H1 (cell line): ENCODE data around the gene BACE1. TPM values are rescaled to one million over a fixed set of nuclear protein-coding genes. Genes with fewer than 3 reads are reported as not detected.

Source experiments
- CTCF ChIA-PET: fragments of 300-600 bp; sonication (Branson Sonifier 250); formaldehyde crosslinking; loops from one replicate; lab custom pipeline; 2021; ENCODE audit not compliant: partially characterized antibody; lab: Charles Lee
- POLR2A ChIA-PET: fragments of 300-600 bp; sonication (Branson Sonifier 250); formaldehyde crosslinking; loops from one replicate; lab custom pipeline; 2021; ENCODE audit warnings: inconsistent platforms; ENCODE audit not compliant: partially characterized antibody; lab: Charles Lee
- DNase-seq, 2 experiments: peaks; one replicate each; pipeline versions ENCODE4 v3.0.0 to v3.0.0-alpha.2; 2010 to 2022; ENCODE audit warnings: low spot score in 2 of 2, low read depth in 1 of 2, mixed read lengths in 1 of 2
- FAIRE-seq: peaks from 2 replicates; lab custom pipeline; 2011; peaks lifted over from hg19 to GRCh38; lab: Jason Lieb, UNC
- H2AFZ ChIP-seq: 2 replicates; pipeline ENCODE4 v1.8.1; 2012; ENCODE audit warnings: low read length, inconsistent platforms
- H2AK5ac ChIP-seq: 2 replicates; pipeline ENCODE4 v1.6.1; 2013; ENCODE audit warnings: low read depth, low read length
- H2BK120ac ChIP-seq: replicated peaks from 2 replicates; pipeline ENCODE3; 2013; ENCODE audit warnings: low read depth, low read length, inconsistent platforms
- H2BK12ac ChIP-seq: 2 replicates; pipeline ENCODE4 v1.6.1; 2013; ENCODE audit warnings: low read depth, low read length
- H2BK15ac ChIP-seq: 2 replicates; pipeline ENCODE4 v1.6.1; 2013; ENCODE audit warnings: low read length
- H2BK20ac ChIP-seq: 2 replicates; pipeline ENCODE4 v1.6.1; 2013; ENCODE audit warnings: low read length
- H2BK5ac ChIP-seq: 2 replicates; pipeline ENCODE4 v1.6.1; 2013; ENCODE audit warnings: low read depth, low read length
- H3K14ac ChIP-seq: 2 replicates; pipeline ENCODE4 v1.6.1; 2013; ENCODE audit warnings: inconsistent platforms; ENCODE audit not compliant: insufficient read length
- H3K18ac ChIP-seq: 2 replicates; pipeline ENCODE4 v1.6.1; 2013; ENCODE audit warnings: low read length; ENCODE audit errors: extremely low read depth
- H3K23ac ChIP-seq: 2 replicates; pipeline ENCODE4 v1.6.1; 2013; ENCODE audit warnings: inconsistent platforms; ENCODE audit not compliant: insufficient read length
- H3K23me2 ChIP-seq: 2 replicates; pipeline ENCODE4 v1.6.1; 2013; ENCODE audit warnings: low read depth, low read length
- H3K27ac ChIP-seq: 2 replicates; pipeline ENCODE4 v1.6.1; 2011; ENCODE audit warnings: low read depth, low read length, inconsistent platforms
- H3K27me3 ChIP-seq, 4 experiments: replicated peaks in 1 of 4; 1 replicate in 1 of 4; 2 replicates in 3 of 4; pipeline versions ENCODE4 v1.6.1 to v1.8.1; 2011 to 2013; ENCODE audit warnings: low read length in 3 of 4, mild to moderate bottlenecking in 3 of 4, inconsistent platforms in 2 of 4, mixed read lengths in 2 of 4, moderate library complexity in 1 of 4; ENCODE audit not compliant: control insufficient read depth in 3 of 4, insufficient read depth in 3 of 4; ENCODE audit errors: extremely low read depth in 1 of 4
- H3K36me3 ChIP-seq, 4 experiments: 2 replicates each; pipeline versions ENCODE4 v1.6.1 to v1.8.1; 2011 to 2013; ENCODE audit warnings: mild to moderate bottlenecking in 4 of 4, low read length in 3 of 4, moderate library complexity in 2 of 4, control low read depth in 1 of 4, inconsistent platforms in 1 of 4; ENCODE audit not compliant: insufficient read depth in 4 of 4, control insufficient read depth in 2 of 4
- H3K4ac ChIP-seq: replicated peaks from 2 replicates; pipeline ENCODE3; 2013; ENCODE audit warnings: low read length, low read depth, mixed read lengths, inconsistent platforms; ENCODE audit not compliant: insufficient read length
- H3K4me1 ChIP-seq, 4 experiments: replicated peaks in 1 of 4; 1 replicate in 1 of 4; 2 replicates in 3 of 4; pipeline versions ENCODE4 v1.6.1 to v1.8.1; 2011 to 2013; ENCODE audit warnings: low read length in 3 of 4, inconsistent platforms in 2 of 4, mixed read lengths in 1 of 4; ENCODE audit not compliant: insufficient read depth in 4 of 4, control insufficient read depth in 3 of 4
- H3K4me2 ChIP-seq, 2 experiments: 2 replicates each; pipeline versions ENCODE4 v1.6.1 to v1.8.1; 2011 to 2013; ENCODE audit warnings: low read depth in 2 of 2, low read length in 2 of 2, control low read depth in 1 of 2, inconsistent platforms in 1 of 2, mild to moderate bottlenecking in 1 of 2; ENCODE audit not compliant: insufficient read depth in 1 of 2
- H3K4me3 ChIP-seq, 4 experiments: fragments of 200-600, 300-600 bp in 1 of 4; sonication (generic), shearing (Covaris generic), sonication (Bioruptor Twin) in 1 of 4; 2 replicates each; pipeline versions ENCODE4 v1.5.1 to v1.8.1; 2011 to 2016; ENCODE audit warnings: low read length in 4 of 4, low read depth in 3 of 4, control low read depth in 2 of 4, inconsistent platforms in 2 of 4, mild to moderate bottlenecking in 2 of 4, mixed read lengths in 1 of 4, moderate library complexity in 1 of 4; ENCODE audit not compliant: insufficient read depth in 2 of 4; ENCODE audit errors: extremely low read depth in 1 of 4
- H3K56ac ChIP-seq: replicated peaks from 2 replicates; pipeline ENCODE3; 2013; ENCODE audit warnings: low read depth, mild to moderate bottlenecking, mixed read lengths, low read length, inconsistent platforms; ENCODE audit not compliant: insufficient read length
- H3K79me1 ChIP-seq: 2 replicates; pipeline ENCODE4 v1.6.1; 2013; ENCODE audit warnings: low read depth, low read length, control low read depth
- H3K79me2 ChIP-seq, 2 experiments: 2 replicates each; pipeline versions ENCODE4 v1.6.1 to v1.8.1; 2012 to 2013; ENCODE audit warnings: low read length in 2 of 2, mild to moderate bottlenecking in 2 of 2, inconsistent platforms in 1 of 2; ENCODE audit not compliant: insufficient read depth in 2 of 2, control insufficient read depth in 1 of 2
- H3K9ac ChIP-seq, 4 experiments: replicated peaks in 1 of 4; 1 replicate in 1 of 4; 2 replicates in 3 of 4; pipeline versions ENCODE4 v1.6.1 to v1.8.1; 2011 to 2013; ENCODE audit warnings: low read depth in 3 of 4, low read length in 3 of 4, control low read depth in 2 of 4, mild to moderate bottlenecking in 2 of 4, moderate library complexity in 2 of 4, inconsistent platforms in 1 of 4; ENCODE audit errors: extremely low read depth in 1 of 4
- H3K9me3 ChIP-seq, 2 experiments: 2 replicates each; pipeline versions ENCODE4 v1.6.1 to v1.8.1; 2012 to 2013; ENCODE audit warnings: mild to moderate bottlenecking in 2 of 2, moderate library complexity in 2 of 2, control low read depth in 1 of 2, inconsistent platforms in 1 of 2, low read depth in 1 of 2, low read length in 1 of 2, mixed read lengths in 1 of 2; ENCODE audit not compliant: insufficient read depth in 2 of 2
- H4K20me1 ChIP-seq, 2 experiments: replicated peaks in 1 of 2; 2 replicates each; pipeline versions ENCODE3 to v1.8.1; 2011 to 2013; ENCODE audit warnings: inconsistent platforms in 2 of 2, low read length in 2 of 2, mild to moderate bottlenecking in 1 of 2; ENCODE audit not compliant: insufficient read depth in 2 of 2, control insufficient read depth in 1 of 2
- H4K5ac ChIP-seq: 2 replicates; pipeline ENCODE4 v1.6.1; 2013; ENCODE audit warnings: low read length, low read depth, mixed read lengths, inconsistent platforms; ENCODE audit not compliant: insufficient read length
- H4K8ac ChIP-seq: 2 replicates; pipeline ENCODE4 v1.8.0; 2013; ENCODE audit warnings: mild to moderate bottlenecking, moderate library complexity, low read length, inconsistent platforms; ENCODE audit not compliant: insufficient read depth; ENCODE audit errors: extremely low read depth
- H4K91ac ChIP-seq: replicated peaks from 2 replicates; pipeline ENCODE3; 2013; ENCODE audit warnings: low read length, mixed read lengths, inconsistent platforms; ENCODE audit not compliant: insufficient read length
- BRCA1 ChIP-seq: IDR thresholded peaks from 2 replicates; pipeline ENCODE4 v1.6.1; 2012; ENCODE audit warnings: low read depth, low read length, improper control_type of control experiment
- CREB1 ChIP-seq: IDR thresholded peaks from 2 replicates; pipeline ENCODE4 v1.6.1; 2012; ENCODE audit warnings: inconsistent platforms
- HDAC6 ChIP-seq: IDR thresholded peaks from one replicate; pipeline ENCODE4 v1.7.1; 2012; ENCODE audit warnings: low read depth, mild to moderate bottlenecking, inconsistent platforms, low read length, moderate library complexity
- PHF8 ChIP-seq: fragments of 200-600 bp; sonication (generic); conservative IDR thresholded peaks from 2 replicates; pipeline ENCODE4 v1.7.1; 2012; ENCODE audit warnings: low read depth, mild to moderate bottlenecking, inconsistent platforms, low read length, moderate library complexity
- POLR2A ChIP-seq, 2 experiments: IDR thresholded peaks; 1 replicate in 1 of 2; 2 replicates in 1 of 2; pipeline ENCODE4 v1.6.1; 2011; ENCODE audit warnings: low read depth in 2 of 2, low read length in 2 of 2, mild to moderate bottlenecking in 2 of 2; ENCODE audit errors: control extremely low read depth in 1 of 2
- RAD21 ChIP-seq, 2 experiments: IDR thresholded peaks in 1 of 2; conservative IDR thresholded peaks in 1 of 2; 2 replicates each; pipeline ENCODE4 v1.6.1; 2011; ENCODE audit warnings: low read depth in 2 of 2, low read length in 2 of 2, improper control_type of control experiment in 1 of 2, inconsistent platforms in 1 of 2, mild to moderate bottlenecking in 1 of 2, moderate library complexity in 1 of 2
- WGBS, 2 experiments: shearing (Covaris generic) in 1 of 2; methylation state at CpG; one replicate each; pipeline versions ENCODE4 v1.1.6 to v1.1.7; 2013 to 2015; ENCODE audit warnings: low lambda C conversion rate in 2 of 2, mixed read lengths in 2 of 2, inconsistent platforms in 1 of 2, low coverage in 1 of 2, missing lambda C conversion rate in 1 of 2; ENCODE audit not compliant: insufficient replicate concordance in 2 of 2, insufficient coverage in 1 of 2, insufficient read length in 1 of 2; ENCODE audit errors: extremely low coverage in 1 of 2, missing lambda C conversion rate in 1 of 2; 5-methylcytosine and 5-hydroxymethylcytosine counted together
- polyA plus RNA-seq, 7 experiments: library from polyadenylated mRNA; depleted of rRNA in 3 of 7; stranded (reverse) in 5 of 7; unstranded in 2 of 7; fragments of >200 nt in 5 of 7; fragments of 200-250 nt in 2 of 7; gene quantifications; 1 replicate in 5 of 7; 2 replicates in 1 of 7; 4 replicates in 1 of 7; pipeline versions ENCODE4 v1.2.1 to v1.2.3, GENCODE V29; 2011 to 2013; ENCODE audit warnings: missing spikeins in 2 of 7, mixed read lengths in 2 of 7
- total RNA-seq: library from RNA; stranded (reverse); fragmentation: NEBNext Ultra II Directional; extraction: Animal tissue kit (Norgen Biotek cat#: 25700); gene quantifications from 2 replicates; pipeline ENCODE4 v1.2.1, GENCODE V29; 2021

The BACE1 gene
- total and polyA plus RNA-seq, 2 of the 8 experiments (the other 6 are each of a cell fraction or from before 2014, with no cell fraction given), result 7.7 to 7.9 TPM

DNA sequence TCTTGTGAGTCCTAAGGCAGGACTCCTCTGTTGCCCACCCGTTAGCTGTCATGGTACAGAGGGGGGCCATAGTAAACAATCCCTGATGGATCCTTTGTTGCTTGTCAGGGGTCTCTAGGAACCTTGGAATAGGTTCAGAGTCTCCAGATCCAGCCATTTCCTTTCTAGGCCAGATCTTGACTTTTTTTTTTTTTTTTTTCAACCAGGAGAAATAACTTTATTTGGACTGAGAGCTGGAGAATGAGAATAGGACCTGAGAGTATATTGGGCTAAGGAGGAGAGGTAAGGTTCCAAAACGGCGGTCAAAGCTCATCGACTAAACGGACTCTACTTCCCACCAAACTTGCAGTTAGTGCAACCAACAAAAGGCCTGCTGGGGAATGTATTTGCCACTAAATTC, 19.3 kb upstream of the BACE1 start:
- FAIRE-seq (no peak), DNase-seq (no peak)
- Histone ChIP-seq H3K79me2 (no peaks in the 10 kb centered on the region), H3K9me3 (no peaks in the 10 kb centered on the region), H2AK5ac (no peak overlapping the region), H3K79me1 (no peaks in the 10 kb centered on the region), H2BK15ac (no peak overlapping the region), H2BK12ac (no peak overlapping the region), H4K5ac (no peak overlapping the region), H3K23ac (no peak overlapping the region), H2BK5ac (no peak overlapping the region), H3K14ac (no peak overlapping the region), H3K18ac (no peak overlapping the region), H4K91ac (no peak overlapping the region), H3K27me3 (no peaks in the 10 kb centered on the region), H3K4ac (no peak overlapping the region), H3K27ac (no peak overlapping the region), H2AFZ (no peak overlapping the region), H2BK20ac (no peak overlapping the region), H3K36me3 (peaks cover 0 to 4% (median 0%) of the 10 kb centered on the region in 4 experiments; a peak in 1 of 8 replicates), H4K20me1 (no peaks in the 10 kb centered on the region), H3K56ac (no peak overlapping the region), H3K23me2 (no peaks in the 10 kb centered on the region), H3K4me2 (no peak overlapping the region), H3K4me3 (no peak overlapping the region), H3K4me1 (no peaks in the 10 kb centered on the region), H2BK120ac (no peak overlapping the region), H3K9ac (no peak overlapping the region), H4K8ac (no peak overlapping the region)
- POLR2A ChIA-PET, result interaction anchor here (0.6 kb wide), 2 partner anchors 108 to 472 kb away, joined by 3 to 4 read pairs; no protein-coding TSS in a partner anchor
- CTCF ChIA-PET, result interaction anchor here (0.8 to 0.9 kb wide), 2 partner anchors 157 to 611 kb away, joined by 3 to 4 read pairs; no protein-coding TSS in a partner anchor
- TF ChIP-seq CREB1, result no peak
- no peak for TF ChIP-seq PHF8
- TF ChIP-seq HDAC6, result no peak
- TF ChIP-seq RAD21 (IDR thresholded peaks at IDR 0.05 in 1 of 2, conservative IDR thresholded peaks at IDR 0.05 in 1 of 2; ENCODE audit: low read depth in 2 of 2, low read length in 2 of 2), result no peak
- no peak for TF ChIP-seq POLR2A (IDR thresholded peaks at IDR 0.05; ENCODE audit: control extremely low read depth in 1 of 2, low read depth in 2 of 2, low read length in 2 of 2)
- TF ChIP-seq BRCA1, result no peak
- WGBS, 2 experiments, result 98% methylated on average over 5 of the region's 5 CpGs; no CpG with 5 or more reads in 1 of the 2 experiments
